ENCODE measurements around the gene DTYMK. TPM values are rescaled to one million over a fixed set of nuclear protein-coding genes. Genes with fewer than 3 reads are reported as not detected.
"Not testable (repeated sequence)": the region's sequence is repeated elsewhere in the genome, so short reads cannot be mapped to it uniquely, and the experiment has no call there.

The DTYMK gene
- 10 to 100 TPM; 85.9 to 88.7 TPM for total RNA-seq

GRCh38 chr2:241686650-241687425, at the start of gene DTYMK:
TSS of gene DTYMK (minus strand) at chr2:241686815. CDS start at chr2:241686783, 32 bp downstream.
- H3K4me1 Mint-ChIP-seq (ENCODE audit: low read depth): peaks cover 27% of the 10 kb centered on the region
- intact Hi-C loops (cut with micrococcal nuclease): loop anchor here (1.0 to 5.0 kb wide), 7 partner anchors 14 to 370 kb away; partner anchors contain the start of genes D2HGDH, FARP2, HDLBP and SEPTIN2
- H3K27me3 Mint-ChIP-seq: no peaks in the 10 kb centered on the region
- H3K27ac Mint-ChIP-seq: peak within 1 kb of the TSS; percentile 93
- H3K36me3 Mint-ChIP-seq: peaks cover 27% of the 10 kb centered on the region
- no peaks in the 10 kb centered on the region for H3K9me3 Mint-ChIP-seq
- peak within 1 kb of the TSS; percentile 98 for H3K4me3 Mint-ChIP-seq
- DNase-seq: peak; percentile 97
- ChIA-PET CTCF (interaction anchor here (0.6 to 3.9 kb wide), 10 partner anchors 14 to 506 kb away, joined by 3 to 40 read pairs (median 3); partner anchors contain the start of gene ING5), POLR2A (interaction anchor here (0.6 to 4.1 kb wide), 11 partner anchors 10 to 370 kb away, joined by 3 to 53 read pairs (median 3); partner anchors contain the start of genes ATG4B, ING5 and THAP4)

GRCh38 chr2:241736111-241736510, 49.5 kb upstream of the DTYMK start:
- intact Hi-C loops (cut with micrococcal nuclease): no loop called here
- CTCF ChIA-PET: interaction anchor here (2.8 kb wide), 1 partner anchor 143 kb away, joined by 9 read pairs; no protein-coding TSS in a partner anchor
- H3K4me3 Mint-ChIP-seq: peak overlapping the region; percentile 81
- POLR2A ChIA-PET: no interaction called here
- DNase-seq: no peak
- H3K27me3 Mint-ChIP-seq: no peaks in the 10 kb centered on the region
- H3K4me1 Mint-ChIP-seq (ENCODE audit: low read depth): peaks cover 47% of the 10 kb centered on the region
- H3K36me3 Mint-ChIP-seq: peaks cover 4% of the 10 kb centered on the region
- H3K9me3 Mint-ChIP-seq: no peaks in the 10 kb centered on the region
- no peak overlapping the region for H3K27ac Mint-ChIP-seq

- ChIA-PET CTCF (interaction anchor here (1.2 to 6.7 kb wide), 8 partner anchors 27 to 144 kb away, joined by 3 to 50 read pairs (median 8); partner anchors contain the start of genes ING5 and RTP5), POLR2A (interaction anchor here (1.0 to 1.9 kb wide), 8 partner anchors 29 to 151 kb away, joined by 3 to 11 read pairs (median 4); partner anchors contain the start of genes ATG4B and ING5)
- peak; percentile 95 for DNase-seq
- peaks cover 49% of the 10 kb centered on the region for H3K4me1 Mint-ChIP-seq (ENCODE audit: low read depth)
- peak within 1 kb of the TSS; percentile 70 for H3K27ac Mint-ChIP-seq
- H3K4me3 Mint-ChIP-seq: peak within 1 kb of the TSS; percentile 81
- H3K27me3 Mint-ChIP-seq: no peaks in the 10 kb centered on the region
- H3K9me3 Mint-ChIP-seq: no peaks in the 10 kb centered on the region
- intact Hi-C loops (cut with micrococcal nuclease): loop anchor here (1.0 to 5.0 kb wide), 5 partner anchors 32 to 377 kb away; partner anchors contain the start of genes DTYMK, FARP2 and ING5
- peaks cover 4% of the 10 kb centered on the region for H3K36me3 Mint-ChIP-seq
Observed at GRCh38 chr2:241734467-241735208, 48.0 kb upstream of the DTYMK start, which contains the start of gene D2HGDH. TSS of gene D2HGDH (plus strand) at chr2:241734630. CDS start at chr2:241735225, 595 bp downstream.

- peaks cover 46% of the 10 kb centered on the region for H3K4me1 Mint-ChIP-seq (ENCODE audit: low read depth)
- H3K27me3 Mint-ChIP-seq: no peaks in the 10 kb centered on the region
- intact Hi-C loops (cut with micrococcal nuclease): loop anchor here (1.0 to 5.0 kb wide), 5 partner anchors 32 to 377 kb away; partner anchors contain the start of genes DTYMK, FARP2 and ING5
- no peak overlapping the region for H3K27ac Mint-ChIP-seq
- H3K9me3 Mint-ChIP-seq: no peaks in the 10 kb centered on the region
- POLR2A ChIA-PET: interaction anchor here (1.0 to 1.9 kb wide), 7 partner anchors 29 to 152 kb away, joined by 3 to 11 read pairs (median 5); partner anchors contain the start of gene ING5
- DNase-seq: no peak
- CTCF ChIA-PET: interaction anchor here (0.8 to 6.7 kb wide), 9 partner anchors 28 to 149 kb away, joined by 3 to 50 read pairs (median 5); partner anchors contain the start of genes DTYMK, ING5 and RTP5
- peak overlapping the region; percentile 61 for H3K4me3 Mint-ChIP-seq
- peaks cover 4% of the 10 kb centered on the region for H3K36me3 Mint-ChIP-seq
Observed at GRCh38 chr2:241734208-241734466, 47.5 kb upstream of the DTYMK start.

GRCh38 chr2:241733391-241734207, 47.0 kb upstream of the DTYMK start:
- ChIA-PET CTCF (interaction anchor here (0.7 to 6.7 kb wide), 13 partner anchors 27 to 150 kb away, joined by 3 to 50 read pairs (median 4); partner anchors contain the start of genes DTYMK, ING5 and RTP5), POLR2A (interaction anchor here (1.0 to 1.9 kb wide), 6 partner anchors 30 to 152 kb away, joined by 3 to 11 read pairs (median 5); partner anchors contain the start of gene ING5)
- Mint-ChIP-seq H3K36me3 (peaks cover 2% of the 10 kb centered on the region), H3K4me1 (ENCODE audit: low read depth) (peaks cover 43% of the 10 kb centered on the region), H3K27me3 (no peaks in the 10 kb centered on the region), H3K27ac (no peak overlapping the region), H3K9me3 (no peaks in the 10 kb centered on the region), H3K4me3 (peak overlapping the region; percentile 49)
- peak; percentile 13 for DNase-seq
- intact Hi-C loops (cut with micrococcal nuclease): loop anchor here (1.0 to 5.0 kb wide), 5 partner anchors 31 to 376 kb away; partner anchors contain the start of genes DTYMK, FARP2 and ING5

GRCh38 chr2:241732513-241733186, 46.0 kb upstream of the DTYMK start:
- DNase-seq: peak; percentile 77
- H3K9me3 Mint-ChIP-seq, H3K27me3 Mint-ChIP-seq, H3K27ac Mint-ChIP-seq, H3K36me3 Mint-ChIP-seq, H3K4me3 Mint-ChIP-seq, POLR2A ChIA-PET: not testable (repeated sequence)
- intact Hi-C loops (cut with micrococcal nuclease): loop anchor here (5.0 kb wide), 2 partner anchors 130 to 375 kb away; partner anchors contain the start of gene FARP2
- H3K4me1 Mint-ChIP-seq (ENCODE audit: low read depth): peaks cover 41% of the 10 kb centered on the region
- CTCF ChIA-PET: interaction anchor here (1.1 to 6.7 kb wide), 5 partner anchors 31 to 146 kb away, joined by 3 to 50 read pairs (median 6); partner anchors contain the start of genes ING5 and RTP5

- ChIA-PET POLR2A (interaction anchor here (0.8 to 1.0 kb wide), 3 partner anchors 28 to 128 kb away, joined by 3 read pairs; partner anchors contain the start of genes ING5 and PDCD1), CTCF (interaction anchor here (1.1 to 6.7 kb wide), 4 partner anchors 29 to 880 kb away, joined by 3 to 50 read pairs (median 17); partner anchors contain the start of gene ING5)
- H3K27me3 Mint-ChIP-seq: no peaks in the 10 kb centered on the region
- H3K4me3 Mint-ChIP-seq: no peak overlapping the region
- H3K36me3 Mint-ChIP-seq: no peaks in the 10 kb centered on the region
- H3K27ac Mint-ChIP-seq: peak overlapping the region; percentile 78
- peaks cover 37% of the 10 kb centered on the region for H3K4me1 Mint-ChIP-seq (ENCODE audit: low read depth)
- peak; percentile 63 for DNase-seq
- intact Hi-C loops (cut with micrococcal nuclease): loop anchor here (1.0 to 5.0 kb wide), 3 partner anchors 28 to 373 kb away; partner anchors contain the start of genes FARP2 and ING5
- H3K9me3 Mint-ChIP-seq: no peaks in the 10 kb centered on the region
Observed at GRCh38 chr2:241730671-241731293, 44.2 kb upstream of the DTYMK start.

- H3K9me3 Mint-ChIP-seq: no peaks in the 10 kb centered on the region
- peak overlapping the region; percentile 78 for H3K27ac Mint-ChIP-seq
- DNase-seq: peak; percentile 18
- peaks cover 32% of the 10 kb centered on the region for H3K4me1 Mint-ChIP-seq (ENCODE audit: low read depth)
- ChIA-PET CTCF (interaction anchor here (0.7 to 6.7 kb wide), 3 partner anchors 28 to 148 kb away, joined by 3 to 50 read pairs (median 30); partner anchors contain the start of gene ING5), POLR2A (interaction anchor here (1.0 kb wide), 1 partner anchor 129 kb away, joined by 3 read pairs; the partner anchor contains the start of gene PDCD1)
- H3K4me3 Mint-ChIP-seq: no peak overlapping the region
- H3K27me3 Mint-ChIP-seq: no peaks in the 10 kb centered on the region
- intact Hi-C loops (cut with micrococcal nuclease): loop anchor here (1.0 to 5.0 kb wide), 3 partner anchors 28 to 373 kb away; partner anchors contain the start of genes FARP2 and ING5
- H3K36me3 Mint-ChIP-seq: peaks cover 1% of the 10 kb centered on the region
Observed at GRCh38 chr2:241729868-241730267, 43.3 kb upstream of the DTYMK start.

- H3K27me3 Mint-ChIP-seq: no peaks in the 10 kb centered on the region
- POLR2A ChIA-PET: no interaction called here
- CTCF ChIA-PET: interaction anchor here (0.7 to 6.7 kb wide), 3 partner anchors 12 to 150 kb away, joined by 3 to 50 read pairs (median 6); partner anchors contain the start of gene ING5
Observed at GRCh38 chr2:241728627-241729026, 42.0 kb upstream of the DTYMK start.

GRCh38 chr2:241728000-241728399, 41.4 kb upstream of the DTYMK start:
- Mint-ChIP-seq H3K36me3 (peaks cover 16% of the 10 kb centered on the region), H3K9me3 (peaks cover 2% of the 10 kb centered on the region), H3K27me3 (no peaks in the 10 kb centered on the region), H3K27ac (no peak overlapping the region), H3K4me1 (ENCODE audit: low read depth) (peaks cover 27% of the 10 kb centered on the region), H3K4me3 (no peak overlapping the region)
- no peak for DNase-seq
- intact Hi-C loops (cut with micrococcal nuclease): no loop called here
- ChIA-PET POLR2A (no interaction called here), CTCF (interaction anchor here (1.4 kb wide), 1 partner anchor 151 kb away, joined by 6 read pairs; no protein-coding TSS in a partner anchor)

More at GRCh38 chr2:241728627-241729026, 42.0 kb upstream of the DTYMK start:
- DNase-seq: no peak
- no peak overlapping the region for H3K4me3 Mint-ChIP-seq
- peaks cover 10% of the 10 kb centered on the region for H3K36me3 Mint-ChIP-seq
- no peaks in the 10 kb centered on the region for H3K9me3 Mint-ChIP-seq
- H3K4me1 Mint-ChIP-seq (ENCODE audit: low read depth): peaks cover 29% of the 10 kb centered on the region
- intact Hi-C loops (cut with micrococcal nuclease): no loop called here
- no peak overlapping the region for H3K27ac Mint-ChIP-seq

Measured in activated CD4-positive, alpha-beta memory T cell treated with anti-CD3 and anti-CD28 coated beads for 36 hours (primary cell).